Keratinocyte (primary cell): Measurements from ENCODE around the gene SCAMP2. TPM values are rescaled to one million over a fixed set of nuclear protein-coding genes. Genes with fewer than 3 reads are reported as not detected.

Experiments used
- DNase-seq: peaks from one replicate; pipeline ENCODE4 v3.0.0-alpha.2; 2011; ENCODE audit warnings: low read depth, missing footprints, low spot score
- FAIRE-seq: peaks from 2 replicates; lab custom pipeline; 2011; peaks lifted over from hg19 to GRCh38; lab: Jason Lieb, UNC
- H2AFZ ChIP-seq: 2 replicates; pipeline ENCODE4 v1.6.0; 2012; ENCODE audit warnings: low read length, control low read depth, inconsistent platforms; ENCODE audit not compliant: control insufficient read depth
- H3K27ac ChIP-seq: 2 replicates; pipeline ENCODE4 v1.5.1; 2011; ENCODE audit warnings: low read length; ENCODE audit not compliant: control insufficient read depth, insufficient read depth
- H3K27me3 ChIP-seq: 3 replicates; pipeline ENCODE4 v1.6.0; 2011; ENCODE audit warnings: low read length; ENCODE audit not compliant: control insufficient read depth, insufficient read depth; ENCODE audit errors: extremely low read depth
- H3K36me3 ChIP-seq, 2 experiments: 2 replicates in 1 of 2; 3 replicates in 1 of 2; pipeline ENCODE4 v1.5.1; 2011; ENCODE audit warnings: low read length in 2 of 2, mild to moderate bottlenecking in 1 of 2; ENCODE audit not compliant: control insufficient read depth in 2 of 2, insufficient read depth in 2 of 2; ENCODE audit errors: extremely low read depth in 1 of 2
- H3K4me1 ChIP-seq: 3 replicates; pipeline ENCODE4 v1.5.1; 2011; ENCODE audit warnings: low read length; ENCODE audit not compliant: control insufficient read depth, insufficient read depth; ENCODE audit errors: extremely low read depth
- H3K4me2 ChIP-seq: 3 replicates; pipeline ENCODE4 v1.6.0; 2011; ENCODE audit warnings: low read depth, low read length; ENCODE audit not compliant: control insufficient read depth, insufficient read depth; ENCODE audit errors: extremely low read depth
- H3K4me3 ChIP-seq, 3 experiments: fragments of 200-600 bp in 1 of 3; sonication (generic) in 1 of 3; 2 replicates in 2 of 3; 3 replicates in 1 of 3; pipeline ENCODE4 v1.5.1; 2011 to 2016; ENCODE audit warnings: low read length in 3 of 3, mild to moderate bottlenecking in 3 of 3, control low read depth in 2 of 3, inconsistent platforms in 1 of 3, low read depth in 1 of 3, mixed read lengths in 1 of 3, mixed run types in 1 of 3, moderate library complexity in 1 of 3; ENCODE audit not compliant: control insufficient read depth in 2 of 3, insufficient read depth in 2 of 3; ENCODE audit errors: extremely low read depth in 1 of 3
- H3K79me2 ChIP-seq: 2 replicates; pipeline ENCODE4 v1.6.0; 2012; ENCODE audit warnings: low read length; ENCODE audit not compliant: control insufficient read depth, insufficient read depth
- H3K9ac ChIP-seq: 3 replicates; pipeline ENCODE4 v1.6.0; 2011; ENCODE audit warnings: low read length; ENCODE audit not compliant: control insufficient read depth, insufficient read depth; ENCODE audit errors: extremely low read depth
- H3K9me1 ChIP-seq: 3 replicates; pipeline ENCODE4 v1.6.0; 2011; ENCODE audit warnings: low read length; ENCODE audit not compliant: control insufficient read depth, insufficient read depth; ENCODE audit errors: extremely low read depth
- H3K9me3 ChIP-seq: 2 replicates; pipeline ENCODE4 v1.5.1; 2012; ENCODE audit warnings: low read depth, low read length; ENCODE audit not compliant: control insufficient read depth
- H4K20me1 ChIP-seq: 3 replicates; pipeline ENCODE4 v1.6.0; 2011; ENCODE audit warnings: low read length; ENCODE audit not compliant: control insufficient read depth, insufficient read depth; ENCODE audit errors: extremely low read depth
- EZH2 ChIP-seq: IDR thresholded peaks from one replicate; pipeline ENCODE4 v1.6.1; 2012; ENCODE audit warnings: inconsistent platforms, mild to moderate bottlenecking, low read length, moderate library complexity
- dilution Hi-C: fragments of 300-500 bp; cut with MboI; formaldehyde crosslinking; loops from one replicate; pipeline ENCODE4 v1.7.0; 2020; ENCODE audit warnings: low sequenced_read_pairs; ENCODE audit not compliant: extremely low pct_ligation_motif_present
- polyA plus RNA-seq, 5 experiments: library from polyadenylated mRNA; depleted of rRNA in 3 of 5; stranded (reverse) in 3 of 5; stranded (forward) in 1 of 5; unstranded in 1 of 5; fragments of >200 nt; gene quantifications; 1 replicate in 1 of 5; 2 replicates in 3 of 5; 3 replicates in 1 of 5; pipeline versions ENCODE4 v1.2.1 to v1.2.3, GENCODE V29; 2011 to 2012; ENCODE audit warnings: missing spikeins in 2 of 5, low read depth in 1 of 5, low replicate concordance in 1 of 5
- TF ChIP-seq, protein P1 (sequence below), 3 experiments: IDR thresholded peaks in 1 of 3; conservative IDR thresholded peaks in 1 of 3; optimal IDR thresholded peaks in 1 of 3; 2 replicates in 2 of 3; 3 replicates in 1 of 3; pipeline versions ENCODE3 to v1.5.1; 2011; ENCODE audit warnings: low read length in 3 of 3, mild to moderate bottlenecking in 3 of 3, moderate library complexity in 2 of 3, control low read depth in 1 of 3, inconsistent platforms in 1 of 3; ENCODE audit not compliant: insufficient read depth in 2 of 3; ENCODE audit errors: extremely low read depth in 1 of 3

Gene SCAMP2
- polyA plus RNA-seq, 1 donor (not counting 4 experiments of a cell fraction or from before 2014, with no cell fraction given) = 72.8 TPM

DNA sequence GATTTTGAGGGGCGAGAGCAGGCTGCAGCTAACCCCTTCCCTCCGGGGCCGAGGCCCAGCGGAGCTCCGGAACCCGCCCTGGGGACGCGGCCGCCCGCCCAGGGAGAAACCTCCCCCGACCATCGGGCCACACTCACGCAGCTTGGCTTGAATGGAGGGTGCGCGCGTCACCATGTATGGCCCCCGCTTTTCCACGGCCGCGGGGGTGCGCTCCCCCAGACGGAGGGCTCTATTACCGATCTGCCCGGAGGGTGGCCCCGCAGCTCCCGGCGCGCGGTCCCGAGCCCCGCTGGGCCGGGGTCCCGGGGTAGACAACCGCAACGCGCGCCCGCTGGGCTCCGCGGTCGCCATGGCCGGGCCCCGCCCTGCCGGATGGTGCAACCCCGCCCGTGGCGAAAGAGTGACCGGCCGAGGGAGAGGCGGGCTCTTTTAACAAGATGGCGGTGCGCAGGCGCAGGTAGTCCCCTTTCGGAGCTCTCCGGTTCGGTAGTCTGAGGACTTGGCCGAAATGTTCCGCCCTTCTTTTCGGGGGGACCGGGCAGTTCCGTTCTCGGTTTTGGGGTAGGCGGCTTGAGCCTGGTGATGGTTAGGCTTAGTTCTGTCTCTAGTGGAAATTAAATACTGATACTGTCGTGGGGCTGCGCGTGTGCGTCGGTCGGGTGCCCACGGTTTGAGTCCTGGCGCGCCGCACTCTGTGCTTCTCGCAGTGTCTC is 33.4 kb upstream of the SCAMP2 start, which contains the start of gene FAM219B:
Gene FAM219B, minus strand, starts transcription at position 402 of the 713 bp plus-strand sequence. Its CDS starts 51 bp downstream, at position 351.
- Histone ChIP-seq H3K79me2 (peaks cover 22% of the 10 kb centered on the region), H3K36me3 (peaks cover 24 to 32% of the 10 kb centered on the region in 2 experiments), H2AFZ (peak within 1 kb of the TSS; percentile 98), H3K4me2 (peak within 1 kb of the TSS; percentile 96), H3K27ac (peak within 1 kb of the TSS; percentile 60), H3K27me3 (no peaks in the 10 kb centered on the region), H3K9me1 (peaks cover 5% of the 10 kb centered on the region), H3K9me3 (no peaks in the 10 kb centered on the region), H4K20me1 (no peaks in the 10 kb centered on the region), H3K4me3 (peak within 1 kb of the TSS; percentile 70 to 85 (median 81)), H3K9ac (peak within 1 kb of the TSS; percentile 84), H3K4me1 (peaks cover 10% of the 10 kb centered on the region)
- DNase-seq (no peak), FAIRE-seq (no peak)
- no peak for TF ChIP-seq EZH2
- TF ChIP-seq, protein P1, sequence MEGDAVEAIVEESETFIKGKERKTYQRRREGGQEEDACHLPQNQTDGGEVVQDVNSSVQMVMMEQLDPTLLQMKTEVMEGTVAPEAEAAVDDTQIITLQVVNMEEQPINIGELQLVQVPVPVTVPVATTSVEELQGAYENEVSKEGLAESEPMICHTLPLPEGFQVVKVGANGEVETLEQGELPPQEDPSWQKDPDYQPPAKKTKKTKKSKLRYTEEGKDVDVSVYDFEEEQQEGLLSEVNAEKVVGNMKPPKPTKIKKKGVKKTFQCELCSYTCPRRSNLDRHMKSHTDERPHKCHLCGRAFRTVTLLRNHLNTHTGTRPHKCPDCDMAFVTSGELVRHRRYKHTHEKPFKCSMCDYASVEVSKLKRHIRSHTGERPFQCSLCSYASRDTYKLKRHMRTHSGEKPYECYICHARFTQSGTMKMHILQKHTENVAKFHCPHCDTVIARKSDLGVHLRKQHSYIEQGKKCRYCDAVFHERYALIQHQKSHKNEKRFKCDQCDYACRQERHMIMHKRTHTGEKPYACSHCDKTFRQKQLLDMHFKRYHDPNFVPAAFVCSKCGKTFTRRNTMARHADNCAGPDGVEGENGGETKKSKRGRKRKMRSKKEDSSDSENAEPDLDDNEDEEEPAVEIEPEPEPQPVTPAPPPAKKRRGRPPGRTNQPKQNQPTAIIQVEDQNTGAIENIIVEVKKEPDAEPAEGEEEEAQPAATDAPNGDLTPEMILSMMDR (optimal IDR thresholded peaks at IDR 0.05 in 1 of 3, IDR thresholded peaks at IDR 0.05 in 1 of 3, conservative IDR thresholded peaks at IDR 0.05 in 1 of 3; ENCODE audit: extremely low read depth in 1 of 3, insufficient read depth in 2 of 3, low read length in 3 of 3) = no peak
- dilution Hi-C loops = no loop called here

DNA sequence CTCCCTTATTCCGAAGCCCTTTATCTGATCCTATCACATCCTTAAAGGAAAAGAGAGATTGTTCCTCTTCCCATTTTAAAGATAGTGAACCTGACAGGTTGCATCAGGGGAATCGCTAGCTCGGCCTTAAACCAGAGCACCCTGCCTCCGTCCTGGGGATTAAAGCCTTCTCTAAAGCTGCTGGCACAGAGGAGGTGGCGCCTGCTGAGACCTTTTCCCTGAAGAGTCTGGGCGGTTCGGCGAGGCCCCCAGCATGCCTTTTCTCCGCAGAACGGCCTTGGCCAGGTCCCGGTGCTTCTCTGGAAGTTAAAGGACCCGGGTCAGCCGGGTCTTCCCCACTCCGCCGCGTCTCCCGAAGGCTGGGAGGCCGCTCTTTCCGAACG is 32.9 kb upstream of the SCAMP2 start:
- peak overlapping the region; percentile 70 to 85 (median 81) for H3K4me3 ChIP-seq
- no peaks in the 10 kb centered on the region for H4K20me1 ChIP-seq
- DNase-seq (no peak), FAIRE-seq (no peak)
- TF ChIP-seq, protein P1 (optimal IDR thresholded peaks at IDR 0.05 in 1 of 3, IDR thresholded peaks at IDR 0.05 in 1 of 3, conservative IDR thresholded peaks at IDR 0.05 in 1 of 3; ENCODE audit: extremely low read depth in 1 of 3, insufficient read depth in 2 of 3, low read length in 3 of 3) = no peak
- no peak for TF ChIP-seq EZH2
- H3K27me3 ChIP-seq = no peaks in the 10 kb centered on the region
- H3K9me1 ChIP-seq = peaks cover 5% of the 10 kb centered on the region
- H3K4me2 ChIP-seq = peak overlapping the region; percentile 96
- H3K36me3 ChIP-seq = peaks cover 24 to 33% of the 10 kb centered on the region in 2 experiments
- H3K4me1 ChIP-seq = peaks cover 10% of the 10 kb centered on the region
- dilution Hi-C loops = no loop called here
- H3K9ac ChIP-seq = peak overlapping the region; percentile 84
- H2AFZ ChIP-seq = peak overlapping the region; percentile 98
- peak overlapping the region; percentile 60 for H3K27ac ChIP-seq
- peaks cover 22% of the 10 kb centered on the region for H3K79me2 ChIP-seq
- H3K9me3 ChIP-seq = no peaks in the 10 kb centered on the region
